Neutrophil (primary cell): ENCODE measurements around the gene SPATA21.
"Not testable (repeated sequence)": the region's sequence is repeated elsewhere in the genome, so short reads cannot be mapped to it uniquely, and the experiment has no call there.

ENCODE experiments used
- H3K27ac ChIP-seq: fragments of 200-600 bp; sonication (generic); 2 replicates; pipeline ENCODE4 v1.5.1; 2016; ENCODE audit warnings: mild to moderate bottlenecking, moderate library complexity
- H3K27me3 ChIP-seq: fragments of 200-600 bp; sonication (generic); 2 replicates; pipeline ENCODE4 v1.6.0; 2016; ENCODE audit warnings: mild to moderate bottlenecking
- H3K36me3 ChIP-seq: fragments of 200-600 bp; sonication (generic); 2 replicates; pipeline ENCODE4 v1.5.1; 2017
- H3K4me1 ChIP-seq, 2 experiments: fragments of 200-600 bp in 1 of 2; sonication (generic) in 1 of 2; 1 replicate in 1 of 2; 2 replicates in 1 of 2; pipeline versions ENCODE4 v1.5.1 to v1.6.1; 2013 to 2016; ENCODE audit warnings: low read depth in 1 of 2, low read length in 1 of 2, mild to moderate bottlenecking in 1 of 2, moderate library complexity in 1 of 2; ENCODE audit not compliant: control insufficient read depth in 1 of 2, insufficient read depth in 1 of 2
- H3K4me3 ChIP-seq, 2 experiments: fragments of 200-600 bp in 1 of 2; sonication (generic) in 1 of 2; 1 replicate in 1 of 2; 2 replicates in 1 of 2; pipeline ENCODE4 v1.5.1; 2013 to 2016; ENCODE audit warnings: low read depth in 1 of 2, low read length in 1 of 2, mild to moderate bottlenecking in 1 of 2, moderate library complexity in 1 of 2
- H3K9me3 ChIP-seq: fragments of 200-600 bp; sonication (generic); 2 replicates; pipeline ENCODE4 v1.5.1; 2016
- TF ChIP-seq, protein P1 (sequence below): fragments of 200-600 bp; sonication (generic); IDR thresholded peaks from 2 replicates; pipeline ENCODE4 v1.5.1; 2016; ENCODE audit warnings: antibody characterized with exemption

The SPATA21 gene

DNA sequence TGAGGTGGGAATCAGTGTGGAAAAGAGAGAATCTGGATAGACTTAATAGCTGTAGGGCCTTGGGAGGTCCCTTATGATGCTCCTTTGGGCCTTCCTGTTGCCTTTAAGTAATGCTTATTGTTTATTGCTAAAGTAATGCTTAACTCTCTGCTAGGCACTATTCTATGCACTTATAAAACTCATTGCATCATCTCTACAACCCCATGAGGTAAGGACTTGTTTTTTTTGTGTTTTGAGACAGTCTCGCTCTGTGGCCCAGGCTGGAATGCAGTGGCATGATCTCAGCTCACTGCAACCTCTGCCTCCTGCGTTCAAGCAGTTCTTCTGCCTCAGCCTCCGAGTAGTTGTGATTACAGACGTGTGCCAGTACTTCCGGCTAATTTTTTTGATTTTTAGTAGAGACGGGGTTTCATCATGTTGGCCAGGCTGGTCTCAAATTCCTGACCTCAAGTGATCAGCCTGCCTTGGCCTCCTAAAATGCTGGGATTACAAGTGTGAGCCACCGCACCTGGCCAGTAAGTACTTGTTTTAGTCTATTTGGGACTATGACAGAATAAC, 25.6 kb upstream of the SPATA21 start:
- no peaks in the 10 kb centered on the region for H3K27me3 ChIP-seq
- no peak overlapping the region for H3K27ac ChIP-seq
- no peaks in the 10 kb centered on the region for H3K4me1 ChIP-seq
- TF ChIP-seq, protein P1, sequence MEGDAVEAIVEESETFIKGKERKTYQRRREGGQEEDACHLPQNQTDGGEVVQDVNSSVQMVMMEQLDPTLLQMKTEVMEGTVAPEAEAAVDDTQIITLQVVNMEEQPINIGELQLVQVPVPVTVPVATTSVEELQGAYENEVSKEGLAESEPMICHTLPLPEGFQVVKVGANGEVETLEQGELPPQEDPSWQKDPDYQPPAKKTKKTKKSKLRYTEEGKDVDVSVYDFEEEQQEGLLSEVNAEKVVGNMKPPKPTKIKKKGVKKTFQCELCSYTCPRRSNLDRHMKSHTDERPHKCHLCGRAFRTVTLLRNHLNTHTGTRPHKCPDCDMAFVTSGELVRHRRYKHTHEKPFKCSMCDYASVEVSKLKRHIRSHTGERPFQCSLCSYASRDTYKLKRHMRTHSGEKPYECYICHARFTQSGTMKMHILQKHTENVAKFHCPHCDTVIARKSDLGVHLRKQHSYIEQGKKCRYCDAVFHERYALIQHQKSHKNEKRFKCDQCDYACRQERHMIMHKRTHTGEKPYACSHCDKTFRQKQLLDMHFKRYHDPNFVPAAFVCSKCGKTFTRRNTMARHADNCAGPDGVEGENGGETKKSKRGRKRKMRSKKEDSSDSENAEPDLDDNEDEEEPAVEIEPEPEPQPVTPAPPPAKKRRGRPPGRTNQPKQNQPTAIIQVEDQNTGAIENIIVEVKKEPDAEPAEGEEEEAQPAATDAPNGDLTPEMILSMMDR = no peak
- no peaks in the 10 kb centered on the region for H3K9me3 ChIP-seq
- peaks cover 72% of the 10 kb centered on the region for H3K36me3 ChIP-seq
- H3K4me3 ChIP-seq = no peak overlapping the region

DNA sequence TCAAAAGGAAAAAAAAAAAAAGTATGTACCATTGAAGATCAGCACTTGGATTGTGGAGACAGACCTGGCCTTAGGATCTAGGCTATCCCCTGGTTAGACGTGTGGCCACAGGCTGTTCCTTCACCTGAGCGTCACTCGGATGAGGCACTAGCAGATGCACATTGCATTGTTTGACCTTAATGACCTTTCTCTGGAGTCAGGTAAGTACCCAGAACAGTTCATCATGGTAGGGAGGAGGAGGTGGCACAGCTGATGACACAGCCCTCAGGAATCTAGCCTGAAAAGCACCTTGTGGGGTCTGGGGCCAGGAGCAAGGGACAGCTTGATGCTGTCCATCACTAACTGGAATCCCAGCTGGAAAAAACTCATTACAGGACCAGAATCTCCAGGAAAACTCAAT, 24.5 kb upstream of the SPATA21 start:
- TF ChIP-seq, protein P1 = no peak
- Histone ChIP-seq H3K4me3 (no peak overlapping the region), H3K9me3 (no peaks in the 10 kb centered on the region), H3K27ac (no peak overlapping the region), H3K27me3 (no peaks in the 10 kb centered on the region), H3K36me3 (peaks cover 84% of the 10 kb centered on the region), H3K4me1 (no peaks in the 10 kb centered on the region)

- TF ChIP-seq, protein P1 = no peak
- Histone ChIP-seq H3K9me3 (no peaks in the 10 kb centered on the region), H3K27ac (no peak overlapping the region), H3K4me3 (no peak overlapping the region), H3K4me1 (no peaks in the 10 kb centered on the region), H3K27me3 (no peaks in the 10 kb centered on the region), H3K36me3 (peaks cover 93% of the 10 kb centered on the region)
Measured at GRCh38 chr1:16459352-16459925, 22.2 kb upstream of the SPATA21 start.

DNA sequence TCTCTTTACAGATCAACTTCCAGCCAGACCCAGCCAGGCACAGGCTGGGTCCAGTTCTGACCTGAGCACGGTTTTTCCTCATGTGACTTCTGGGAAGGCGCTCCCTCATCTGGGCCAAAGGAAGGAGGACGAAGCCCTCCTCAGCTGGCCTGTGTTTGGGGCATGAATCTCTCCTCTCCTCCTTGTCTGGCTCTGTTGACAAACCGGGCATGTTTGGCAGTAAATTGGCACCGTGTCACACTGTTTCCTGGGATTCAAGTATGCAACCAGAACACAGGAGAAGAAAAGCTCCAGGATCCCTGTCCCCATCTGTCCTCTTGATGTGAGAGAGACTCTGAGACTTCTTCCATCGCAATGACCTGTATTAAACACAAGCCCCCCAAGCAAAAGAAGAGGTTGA, 21.6 kb upstream of the SPATA21 start:
- Histone ChIP-seq H3K9me3 (no peaks in the 10 kb centered on the region), H3K27me3 (no peaks in the 10 kb centered on the region), H3K27ac (no peak overlapping the region), H3K4me3 (no peak overlapping the region), H3K4me1 (no peaks in the 10 kb centered on the region), H3K36me3 (peaks cover 96% of the 10 kb centered on the region)
- TF ChIP-seq, protein P1 = no peak

GRCh38 chr1:16456151-16456550, 18.9 kb upstream of the SPATA21 start:
- H3K36me3 ChIP-seq = peaks cover 97% of the 10 kb centered on the region
- not testable (repeated sequence) for H3K4me1 ChIP-seq

DNA sequence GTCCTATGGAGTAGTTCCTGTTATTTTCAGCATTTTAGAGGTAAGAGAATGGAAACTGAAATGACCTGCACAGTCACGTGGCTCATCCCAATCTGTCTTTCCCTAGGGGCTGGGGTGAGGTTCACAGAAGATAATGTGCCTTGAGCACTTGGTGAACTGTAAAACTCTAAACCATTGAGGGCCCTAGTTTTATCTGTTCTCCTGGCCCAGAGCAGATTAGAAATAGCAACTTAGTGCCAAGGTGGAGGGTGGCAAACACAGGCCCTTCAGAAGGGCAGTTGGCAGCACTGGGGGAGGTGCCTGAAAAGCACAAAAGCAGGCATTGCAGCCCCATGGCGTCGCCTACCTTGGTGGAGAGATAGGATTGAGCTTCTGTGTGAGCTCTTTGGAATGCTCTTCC, 17.7 kb upstream of the SPATA21 start:
- H3K27ac ChIP-seq = not testable (repeated sequence)

More at GRCh38 chr1:16456151-16456550, 18.9 kb upstream of the SPATA21 start:
- H3K27ac ChIP-seq, H3K4me3 ChIP-seq, H3K27me3 ChIP-seq, H3K9me3 ChIP-seq: not testable (repeated sequence)

More for the DNA sequence above, 17.7 kb upstream of the SPATA21 start:
- peaks cover 100% of the 10 kb centered on the region for H3K36me3 ChIP-seq
- not testable (repeated sequence) for H3K4me1 ChIP-seq, H3K4me3 ChIP-seq, H3K9me3 ChIP-seq, H3K27me3 ChIP-seq
